Thyroid gland (tissue), 4 donors: Measurements from ENCODE around the gene OVOL1.

ENCODE experiments used
- CTCF ChIP-seq, 6 experiments: fragments of 200-600 bp in 3 of 6; fragments of 450-650 bp in 3 of 6; sonication (generic) in 3 of 6; IDR thresholded peaks; one replicate each; pipeline ENCODE4 v1.5.1; 2016 to 2019; ENCODE audit warnings: antibody characterized with exemption in 6 of 6, mild to moderate bottlenecking in 2 of 6, inconsistent platforms in 1 of 6, moderate library complexity in 1 of 6
- POLR2A ChIP-seq, 2 donors: fragments of 450-650 bp; IDR thresholded peaks; one replicate each; pipeline ENCODE4 v1.6.1; 2017; ENCODE audit warnings: antibody characterized with exemption in 2 of 2, mild to moderate bottlenecking in 2 of 2, moderate library complexity in 1 of 2

GRCh38 chr11:65785319-65786007 lies 1.4 kb upstream of the OVOL1 start:
- TF ChIP-seq POLR2A (IDR thresholded peaks at IDR 0.05) = no peak
- no peak for TF ChIP-seq CTCF (IDR thresholded peaks at IDR 0.05)
